Adrenal gland (tissue), 19 donors: ENCODE data around the gene COIL. TPM values are rescaled to one million over a fixed set of nuclear protein-coding genes. Genes with fewer than 3 reads are reported as not detected.

Experiments
- DNase-seq, 7 donors: peaks; one replicate each; pipeline ENCODE4 v3.0.0-alpha.2; 2019 to 2020
- H3K27ac ChIP-seq, 5 donors: fragments of 200-600 bp; sonication (generic) in 4 of 5; 1 replicate in 3 of 5; 2 replicates in 2 of 5; pipeline versions ENCODE4 v1.5.1 to v1.8.0; 2016 to 2020; ENCODE audit warnings: mild to moderate bottlenecking in 1 of 5
- H3K27me3 ChIP-seq: fragments of 200-600 bp; 2 replicates; pipeline ENCODE4 v1.8.0; 2021
- H3K36me3 ChIP-seq, 2 donors: fragments of 200-600 bp; replicated peaks in 1 of 2; 1 replicate in 1 of 2; 2 replicates in 1 of 2; pipeline versions ENCODE4 v1.5.1 to v1.8.0; 2018 to 2022
- H3K4me1 ChIP-seq, 2 donors: fragments of 200-600 bp; replicated peaks in 1 of 2; 1 replicate in 1 of 2; 2 replicates in 1 of 2; pipeline versions ENCODE4 v1.5.1 to v1.8.0; 2018 to 2021
- H3K4me3 ChIP-seq, 4 donors: fragments of 200-600 bp; sonication (generic) in 3 of 4; one replicate each; pipeline ENCODE4 v1.5.1; 2016 to 2018
- H3K9me3 ChIP-seq, 3 donors: fragments of 200-600 bp; sonication (generic) in 1 of 3; replicated peaks in 1 of 3; 1 replicate in 2 of 3; 2 replicates in 1 of 3; pipeline versions ENCODE4 v1.5.1 to v1.8.0; 2016 to 2021
- CTCF ChIP-seq, 6 experiments: fragments of 450-650 bp in 4 of 6; fragments of 200-600 bp in 2 of 6; sonication (generic) in 1 of 6; IDR thresholded peaks; 1 replicate in 5 of 6; 2 replicates in 1 of 6; pipeline versions ENCODE4 v1.5.1 to v1.8.0; 2016 to 2021; ENCODE audit warnings: antibody characterized with exemption in 6 of 6, mild to moderate bottlenecking in 2 of 6, moderate library complexity in 1 of 6
- POLR2A ChIP-seq, 2 donors: fragments of 450-650 bp; IDR thresholded peaks; one replicate each; pipeline ENCODE4 v1.6.1; 2017; ENCODE audit warnings: antibody characterized with exemption in 2 of 2, mild to moderate bottlenecking in 2 of 2, moderate library complexity in 1 of 2
- WGBS, 4 donors: extraction: QIAGEN DNeasy Blood & Tissue Kit in 2 of 4; methylation state at CpG; one replicate each; pipeline versions ENCODE4 v1.1.5 to v1.1.7; 2013 to 2017; 5-methylcytosine and 5-hydroxymethylcytosine counted together
- intact Hi-C, 2 donors: fragments of 100-400 bp; cut with DNase I; formaldehyde crosslinking; loops; one replicate each; pipeline versions ENCODE4 v1.14.1 to v1.15.0; 2022 to 2023
- long read RNA-seq, 10 donors: library from polyadenylated mRNA in 3 of 10; unstranded in 2 of 10; stranded (forward) in 1 of 10; transcript quantifications; one replicate each; pipeline ENCODE4 v2.0.0 and lab custom pipeline, GENCODE V29; 2021 to 2026
- polyA plus RNA-seq, 3 donors: library from polyadenylated mRNA; stranded (reverse); fragments of 200-250 nt in 2 of 3; fragments of 350-450 nt in 1 of 3; fragmentation: Illumina TruSeq in 1 of 3; extraction: RNeasy Lipid Tissue Mini Kit (QIAGEN cat#74804) in 1 of 3; gene quantifications; one replicate each; pipeline ENCODE4 v1.2.3, GENCODE V29; 2013 to 2014
- total RNA-seq, 9 donors: library from RNA; depleted of rRNA in 4 of 9; stranded (reverse); fragments of >200 nt in 4 of 9; fragments of 120-200 nt in 1 of 9; fragmentation: NEBNext Ultra II Directional in 1 of 9; extraction: Animal tissue kit (Norgen Biotek cat#: 25700) in 1 of 9; gene quantifications; one replicate each; pipeline versions ENCODE4 v1.1.0 to v1.2.4, GENCODE V29; 2013 to 2023
- donor health status: healthy with polysubstance abuse.
- donor health status: Bipolar disorder and iron deficiency.
- donor health status: DM: yes; HTN: yes; CAD: no.
- donor health status: DM: no; HTN: no; CAD: no.
- donor health status: DM: no; HTN: no; CAD: no.
- donor health status: DM: yes; HTN: yes; CAD: no.

Gene COIL
- total RNA-seq (10 to 100 TPM in 4 of 9 donors, 1 to 10 TPM in 5; 4.3 to 16.7 (median 9.3) TPM), polyA plus RNA-seq (10 to 100 TPM in 1 of 3 donors, 1 to 10 TPM in 2; 6.3 to 14.8 (median 8.4) TPM)
- long read RNA-seq, donor 1, partial matches to known transcripts, result 10 of 12 reads
- long read RNA-seq, donor 1, other reads (novel, unspliced or antisense), result 0 of 12 reads
- long read RNA-seq, donor 2, partial matches to known transcripts, result 843 of 943 reads
- long read RNA-seq, donor 2, other reads (novel, unspliced or antisense), result 97 of 943 reads
- long read RNA-seq, donor 3, partial matches to known transcripts, result 21 of 22 reads
- long read RNA-seq, donor 3, other reads (novel, unspliced or antisense), result 0 of 22 reads
- long read RNA-seq, donor 4, partial matches to known transcripts, result 15 of 18 reads
- long read RNA-seq, donor 4, other reads (novel, unspliced or antisense), result 2 of 18 reads
- long read RNA-seq, donor 5, transcript COIL-201 (7 exons, 2,650 nt), result major isoform, 39 of 50 reads
- long read RNA-seq, donor 5, partial matches to known transcripts, result 4 of 50 reads
- long read RNA-seq, donor 5, other reads (novel, unspliced or antisense), result 7 of 50 reads
- long read RNA-seq, donor 6, partial matches to known transcripts, result 9 of 11 reads
- long read RNA-seq, donor 6, other reads (novel, unspliced or antisense), result 0 of 11 reads
- long read RNA-seq, donor 7, partial matches to known transcripts, result 6 of 7 reads
- long read RNA-seq, donor 7, other reads (novel, unspliced or antisense), result 0 of 7 reads
- long read RNA-seq, donor 8, partial matches to known transcripts, result 34 of 36 reads
- long read RNA-seq, donor 8, other reads (novel, unspliced or antisense), result 0 of 36 reads
- long read RNA-seq, donor 9, partial matches to known transcripts, result 25 of 28 reads
- long read RNA-seq, donor 9, other reads (novel, unspliced or antisense), result 0 of 28 reads
- long read RNA-seq, donor 10, partial matches to known transcripts, result 10 of 11 reads
- long read RNA-seq, donor 10, other reads (novel, unspliced or antisense), result 0 of 11 reads

- no peaks in the 10 kb centered on the region for H3K36me3 ChIP-seq
- 4 to 11% (median 4%) methylated on average over 20 to 59 of the region's 59 CpGs for WGBS, 4 donors
- intact Hi-C loops, result no loop called here
- peak; percentile 97 to 100 (median 99) for TF ChIP-seq CTCF (IDR thresholded peaks at IDR 0.05)
- TF ChIP-seq POLR2A (IDR thresholded peaks at IDR 0.05), result peak; percentile 25 to 41
- H3K27ac ChIP-seq, result peak within 1 kb of the TSS in 4 of 5 donors; percentile 76 to 90 (median 83)
- DNase-seq, result peak; percentile 91 to 96 (median 94)
- no peaks in the 10 kb centered on the region for H3K9me3 ChIP-seq
- H3K27me3 ChIP-seq, result no peaks in the 10 kb centered on the region
- H3K4me1 ChIP-seq, result peaks cover 8 to 22% of the 10 kb centered on the region in 2 donors
- H3K4me3 ChIP-seq, result peak within 1 kb of the TSS; percentile 79 to 99 (median 88)
Measured at GRCh38 chr17:56960596-56961538, at the start of gene COIL. TSS of gene COIL (minus strand) at chr17:56961050. CDS start at chr17:56961019, 31 bp downstream.

GRCh38 chr17:57010487-57010886 lies 49.6 kb upstream of the COIL start:
- H3K4me3 ChIP-seq, result no peak overlapping the region
- H3K36me3 ChIP-seq, result peaks cover 0 to 4% of the 10 kb centered on the region in 2 donors
- intact Hi-C loops, result no loop called here
- no peaks in the 10 kb centered on the region for H3K27me3 ChIP-seq
- no peak for DNase-seq
- no peaks in the 10 kb centered on the region for H3K9me3 ChIP-seq
- TF ChIP-seq POLR2A (IDR thresholded peaks at IDR 0.05) (no peak), CTCF (IDR thresholded peaks at IDR 0.05) (no peak)
- peaks cover 0 to 8% of the 10 kb centered on the region in 2 donors for H3K4me1 ChIP-seq
- WGBS, 4 donors, result 54 to 60% (median 58%) methylated on average over 3 of the region's 3 CpGs
- H3K27ac ChIP-seq, result no peak overlapping the region

GRCh38 chr17:57009737-57010445 lies 49.0 kb upstream of the COIL start:
- intact Hi-C loops, result no loop called here
- H3K4me1 ChIP-seq, result peaks cover 0 to 8% of the 10 kb centered on the region in 2 donors
- DNase-seq, result peak; percentile 38 to 81 (median 61)
- no peaks in the 10 kb centered on the region for H3K9me3 ChIP-seq
- H3K4me3 ChIP-seq, result no peak overlapping the region
- WGBS, 4 donors, result 17 to 23% (median 22%) methylated on average over 7 of the region's 7 CpGs
- no peak overlapping the region for H3K27ac ChIP-seq
- H3K27me3 ChIP-seq, result no peaks in the 10 kb centered on the region
- no peak for TF ChIP-seq POLR2A (IDR thresholded peaks at IDR 0.05)
- TF ChIP-seq CTCF (IDR thresholded peaks at IDR 0.05), result peak; percentile 57 to 73 (median 70)
- H3K36me3 ChIP-seq, result peaks cover 0 to 4% of the 10 kb centered on the region in 2 donors
